ENCODE results near the gene GXYLT1. TPM values are rescaled to one million over a fixed set of nuclear protein-coding genes. Genes with fewer than 3 reads are reported as not detected.
A peak's percentile ranks its signal among the peaks of the same experiment; 100 is the strongest.

Gene GXYLT1
- total and polyA plus RNA-seq, 2 of the 13 experiments (the other 11 are each of a cell fraction or from before 2014, with no cell fraction given), result 7.8 to 17.0 TPM

DNA sequence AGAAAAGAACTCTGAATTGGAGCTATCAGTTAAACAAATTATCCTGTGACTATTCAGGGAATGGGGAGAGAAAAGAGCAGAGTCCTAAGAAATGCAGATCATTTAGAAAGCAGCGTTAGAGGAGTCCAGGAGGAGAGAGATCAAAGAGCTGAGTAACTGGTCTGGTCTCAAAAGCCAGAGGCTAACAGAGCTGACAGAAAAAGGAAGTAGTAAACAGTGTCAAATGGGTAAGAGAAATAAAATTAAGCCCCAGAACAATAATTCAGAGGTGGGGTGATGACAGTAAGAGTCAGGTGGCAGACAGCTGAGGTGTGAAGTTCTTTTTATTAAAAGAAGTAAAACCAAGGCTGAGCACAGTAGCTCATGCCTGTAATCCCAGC, 19.3 kb downstream of the GXYLT1 start (continued):
- TF ChIP-seq, protein P1, sequence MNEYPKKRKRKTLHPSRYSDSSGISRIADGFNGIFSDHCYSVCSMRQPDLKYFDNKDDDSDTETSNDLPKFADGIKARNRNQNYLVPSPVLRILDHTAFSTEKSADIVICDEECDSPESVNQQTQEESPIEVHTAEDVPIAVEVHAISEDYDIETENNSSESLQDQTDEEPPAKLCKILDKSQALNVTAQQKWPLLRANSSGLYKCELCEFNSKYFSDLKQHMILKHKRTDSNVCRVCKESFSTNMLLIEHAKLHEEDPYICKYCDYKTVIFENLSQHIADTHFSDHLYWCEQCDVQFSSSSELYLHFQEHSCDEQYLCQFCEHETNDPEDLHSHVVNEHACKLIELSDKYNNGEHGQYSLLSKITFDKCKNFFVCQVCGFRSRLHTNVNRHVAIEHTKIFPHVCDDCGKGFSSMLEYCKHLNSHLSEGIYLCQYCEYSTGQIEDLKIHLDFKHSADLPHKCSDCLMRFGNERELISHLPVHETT (CRISPR knock-in tag; conservative IDR thresholded peaks at IDR 0.05), result no peak

DNA sequence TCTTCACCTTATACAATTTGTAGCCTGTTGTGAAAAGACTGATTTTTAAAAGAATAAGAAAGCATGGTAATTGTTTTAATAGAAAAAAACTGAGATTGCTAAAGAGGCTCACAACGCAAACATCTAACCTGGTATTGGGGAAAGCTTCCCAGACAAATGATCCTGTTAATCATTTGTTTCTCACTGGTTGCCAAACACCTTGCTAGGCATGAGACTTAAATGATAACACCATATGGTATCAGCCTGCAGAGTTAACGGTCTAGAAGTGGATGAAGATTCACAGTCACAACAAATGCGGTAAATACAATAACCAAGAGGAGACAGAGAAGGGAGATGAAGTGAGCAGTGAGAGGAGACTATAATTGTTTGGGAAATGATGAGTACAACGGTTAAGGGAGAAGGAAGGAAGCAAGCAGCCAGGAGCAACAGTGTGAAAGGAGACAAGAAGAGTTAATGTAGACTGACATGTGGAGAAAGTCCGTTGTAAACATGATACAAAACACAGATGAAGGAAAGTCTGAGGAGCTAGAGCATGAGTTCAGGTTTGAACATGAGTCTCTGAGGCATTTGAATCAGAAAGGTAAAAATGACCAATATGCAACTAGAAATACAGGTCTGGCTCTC, 19.8 kb downstream of the GXYLT1 start:
- Histone ChIP-seq H3K27me3 (ENCODE audit: control insufficient read depth in 1 of 2, insufficient read depth in 2 of 2, low read length in 2 of 2) (no peaks in the 10 kb centered on the region), H3K4me1 (ENCODE audit: insufficient read depth, low read length) (peaks cover 19% of the 10 kb centered on the region), H3K4me2 (ENCODE audit: low read depth, low read length) (peak overlapping the region; percentile 58), H3K9ac (ENCODE audit: insufficient read depth, low read depth, low read length) (no peak overlapping the region), H3K4me3 (replicated peaks in 1 of 3; ENCODE audit: insufficient read depth in 1 of 3, low read depth in 2 of 3, low read length in 3 of 3) (no peak overlapping the region), H2AFZ (ENCODE audit: low read length) (no peak overlapping the region), H3K36me3 (replicated peaks in 1 of 2; ENCODE audit: control insufficient read depth in 1 of 2, insufficient read depth in 2 of 2, low read length in 2 of 2) (no peaks in the 10 kb centered on the region; a peak in 1 of 5 replicates), H3K79me2 (ENCODE audit: insufficient read depth, low read length) (peaks cover 20% of the 10 kb centered on the region), H4K20me1 (ENCODE audit: insufficient read depth, low read length) (no peaks in the 10 kb centered on the region), H3K27ac (ENCODE audit: extremely low read length, insufficient read depth, low read length) (peak overlapping the region; percentile 17), H3K9me3 (ENCODE audit: low read length) (no peaks in the 10 kb centered on the region)
- no TSS peak for BruUV-seq (replicated peaks)
- in situ Hi-C loops (cut with HindIII; ENCODE audit: extremely low pct_ligation_motif_present, low pct_unique_long_range_greater_than_20kb) (no loop called here), intact Hi-C loops (cut with micrococcal nuclease; ENCODE audit: unreplicated experiment) (no loop called here)
- ATAC-seq (peak; percentile 92), DNase-seq (ENCODE audit: low spot score) (peak; percentile 25), FAIRE-seq (peak; percentile 59)
- CTCF ChIA-PET (ENCODE audit: low intra/inter-chr PET ratio, low total read pairs), result no interaction called here
- TF ChIP-seq KDM2A (CRISPR knock-in tag; IDR thresholded peaks at IDR 0.05; ENCODE audit: borderline replicate concordance, low read depth), result no peak
- TF ChIP-seq HNRNPLL (IDR thresholded peaks at IDR 0.05; ENCODE audit: low read depth, low read length, poor library complexity, severe bottlenecking), result no peak
- no peak for TF ChIP-seq CENPX (CRISPR knock-in tag; IDR thresholded peaks at IDR 0.05)
- no peak for TF ChIP-seq JUND (CRISPR knock-in tag; IDR thresholded peaks at IDR 0.05)
- no peak for TF ChIP-seq SMC3 (IDR thresholded peaks at IDR 0.05; ENCODE audit: low read length)
- no peak for TF ChIP-seq RAD21 (CRISPR knock-in tag; IDR thresholded peaks at IDR 0.05)
- TF ChIP-seq, protein P2, sequence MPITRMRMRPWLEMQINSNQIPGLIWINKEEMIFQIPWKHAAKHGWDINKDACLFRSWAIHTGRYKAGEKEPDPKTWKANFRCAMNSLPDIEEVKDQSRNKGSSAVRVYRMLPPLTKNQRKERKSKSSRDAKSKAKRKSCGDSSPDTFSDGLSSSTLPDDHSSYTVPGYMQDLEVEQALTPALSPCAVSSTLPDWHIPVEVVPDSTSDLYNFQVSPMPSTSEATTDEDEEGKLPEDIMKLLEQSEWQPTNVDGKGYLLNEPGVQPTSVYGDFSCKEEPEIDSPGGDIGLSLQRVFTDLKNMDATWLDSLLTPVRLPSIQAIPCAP (CRISPR knock-in tag; IDR thresholded peaks at IDR 0.05; ENCODE audit: low read depth), result no peak
- TF ChIP-seq, protein P3, sequence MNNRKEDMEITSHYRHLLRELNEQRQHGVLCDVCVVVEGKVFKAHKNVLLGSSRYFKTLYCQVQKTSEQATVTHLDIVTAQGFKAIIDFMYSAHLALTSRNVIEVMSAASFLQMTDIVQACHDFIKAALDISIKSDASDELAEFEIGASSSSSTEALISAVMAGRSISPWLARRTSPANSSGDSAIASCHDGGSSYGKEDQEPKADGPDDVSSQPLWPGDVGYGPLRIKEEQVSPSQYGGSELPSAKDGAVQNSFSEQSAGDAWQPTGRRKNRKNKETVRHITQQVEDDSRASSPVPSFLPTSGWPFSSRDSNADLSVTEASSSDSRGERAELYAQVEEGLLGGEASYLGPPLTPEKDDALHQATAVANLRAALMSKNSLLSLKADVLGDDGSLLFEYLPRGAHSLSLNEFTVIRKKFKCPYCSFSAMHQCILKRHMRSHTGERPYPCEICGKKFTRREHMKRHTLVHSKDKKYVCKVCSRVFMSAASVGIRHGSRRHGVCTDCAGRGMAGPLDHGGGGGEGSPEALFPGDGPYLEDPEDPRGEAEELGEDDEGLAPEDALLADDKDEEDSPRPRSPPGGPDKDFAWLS (CRISPR knock-in tag; IDR thresholded peaks at IDR 0.05; ENCODE audit: borderline replicate concordance), result no peak
- peak; percentile 53; the same call in 1 of the 2 replicates for TF ChIP-seq CEBPB (IDR thresholded peaks at IDR 0.05; ENCODE audit: borderline replicate concordance, low read depth, low read length)
- POLR2A ChIA-PET, result no interaction called here
- WGBS (ENCODE audit: low lambda C conversion rate), result 26% methylated on average over 5 of the region's 5 CpGs

Data from HepG2 (cell line).